ENCODE data around the gene TMEM151B.

The TMEM151B gene

GRCh38 chr6:44253307-44254101 is 16.7 kb upstream of the TMEM151B start:
- DNase-seq = peak; percentile 78

DNA sequence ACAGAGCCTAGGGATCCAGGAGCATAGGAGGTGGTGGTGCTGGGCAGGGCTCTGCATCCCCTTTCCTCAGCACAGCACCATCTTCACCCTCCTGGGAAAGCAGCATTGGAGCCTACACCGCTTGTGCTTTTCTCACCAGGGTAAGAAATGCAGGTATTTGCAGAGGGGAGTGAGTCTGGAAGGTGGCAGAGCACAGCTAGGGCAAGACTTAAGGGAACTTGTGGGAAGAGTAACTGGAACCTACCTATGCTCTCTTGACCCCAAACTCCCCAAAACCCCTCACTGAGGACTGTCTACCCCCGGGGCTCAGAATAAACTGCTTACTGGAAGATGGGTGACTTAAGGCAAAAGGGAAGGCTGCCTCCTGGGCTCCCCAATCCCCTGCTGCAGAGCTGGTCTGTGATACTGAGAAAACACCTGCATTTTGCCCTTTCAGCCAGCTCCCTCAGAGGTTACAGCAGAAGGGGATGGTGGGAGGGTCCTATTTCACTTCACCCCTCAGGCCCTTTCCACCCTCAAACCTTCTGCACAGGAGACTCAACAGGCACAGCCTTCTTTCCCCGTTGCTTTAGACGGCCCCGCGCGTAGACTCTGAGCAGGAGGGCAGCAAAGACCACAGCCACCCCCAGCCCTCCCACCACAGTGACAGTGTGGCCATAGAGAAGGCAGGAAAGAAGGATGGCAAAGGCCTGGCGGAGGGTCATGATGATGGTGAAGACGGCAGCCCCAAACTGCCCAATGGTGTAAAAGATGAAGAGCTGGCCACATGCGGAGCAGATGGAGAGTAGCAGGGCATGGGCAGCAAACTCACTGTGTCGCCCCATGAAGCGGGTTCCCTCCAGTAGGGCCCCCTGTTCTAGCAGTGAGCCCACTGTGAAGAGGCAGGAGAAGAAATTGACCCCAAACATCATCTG is 15.8 kb upstream of the TMEM151B start:
- peak; percentile 49 for DNase-seq

GRCh38 chr6:44255105-44255808 is 15.0 kb upstream of the TMEM151B start:
- no peak for DNase-seq

DNA sequence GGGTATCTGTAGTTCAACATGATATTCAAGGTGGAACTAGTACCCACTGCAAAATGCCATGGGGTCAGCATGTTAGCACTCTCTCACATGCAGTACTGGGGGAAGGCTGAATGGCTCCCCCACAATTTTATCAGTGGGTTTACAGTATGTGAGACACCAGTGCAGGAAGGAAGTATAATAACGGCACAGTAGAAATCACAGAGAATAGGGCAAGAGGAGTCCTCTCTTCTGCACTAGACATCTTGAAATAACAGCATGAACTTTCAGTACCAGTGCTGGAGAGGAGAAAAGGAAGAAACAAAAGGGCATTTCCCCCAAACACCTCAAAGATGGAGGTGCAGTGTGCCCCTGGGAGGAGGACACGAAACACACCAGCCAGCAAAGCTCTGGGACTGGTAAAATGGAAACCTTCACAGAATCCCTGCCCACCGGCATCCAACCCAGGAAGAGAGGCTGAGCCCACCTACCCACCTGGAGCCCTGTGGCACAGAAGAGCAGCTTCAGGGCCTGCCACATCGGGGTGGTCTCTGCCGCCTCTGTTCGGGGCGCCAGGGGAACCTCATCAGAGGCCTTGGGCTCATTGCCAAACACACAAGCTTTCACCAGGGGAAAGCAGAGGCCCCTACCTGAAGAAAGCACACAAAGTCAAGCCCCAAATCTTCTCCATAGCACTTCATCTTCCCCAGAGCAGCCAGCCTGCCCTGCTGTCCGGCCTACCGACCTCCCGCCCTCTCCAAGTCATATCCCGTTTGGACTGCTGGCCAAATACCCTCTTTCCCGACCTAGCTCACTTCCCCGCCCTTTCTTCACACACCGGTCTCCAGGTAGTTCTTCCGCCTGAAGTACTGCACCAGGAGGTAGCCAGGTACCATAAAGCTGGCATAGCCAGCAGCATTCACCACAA is 14.1 kb upstream of the TMEM151B start:
- peak; percentile 45 for DNase-seq

DNA sequence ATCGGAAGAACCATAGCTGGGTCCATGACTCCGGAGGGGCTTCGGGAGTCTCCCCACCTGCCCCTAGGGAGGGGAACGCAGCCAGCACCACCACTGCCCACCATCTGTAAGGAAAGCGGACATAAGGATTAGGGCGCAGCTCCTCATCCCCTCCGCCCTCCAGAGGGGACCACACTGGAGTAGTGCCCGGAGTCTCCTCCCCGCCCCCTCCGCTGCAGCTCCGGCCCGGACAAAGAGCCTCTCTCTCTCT is 13.6 kb upstream of the TMEM151B start:
- DNase-seq = no peak

DNA sequence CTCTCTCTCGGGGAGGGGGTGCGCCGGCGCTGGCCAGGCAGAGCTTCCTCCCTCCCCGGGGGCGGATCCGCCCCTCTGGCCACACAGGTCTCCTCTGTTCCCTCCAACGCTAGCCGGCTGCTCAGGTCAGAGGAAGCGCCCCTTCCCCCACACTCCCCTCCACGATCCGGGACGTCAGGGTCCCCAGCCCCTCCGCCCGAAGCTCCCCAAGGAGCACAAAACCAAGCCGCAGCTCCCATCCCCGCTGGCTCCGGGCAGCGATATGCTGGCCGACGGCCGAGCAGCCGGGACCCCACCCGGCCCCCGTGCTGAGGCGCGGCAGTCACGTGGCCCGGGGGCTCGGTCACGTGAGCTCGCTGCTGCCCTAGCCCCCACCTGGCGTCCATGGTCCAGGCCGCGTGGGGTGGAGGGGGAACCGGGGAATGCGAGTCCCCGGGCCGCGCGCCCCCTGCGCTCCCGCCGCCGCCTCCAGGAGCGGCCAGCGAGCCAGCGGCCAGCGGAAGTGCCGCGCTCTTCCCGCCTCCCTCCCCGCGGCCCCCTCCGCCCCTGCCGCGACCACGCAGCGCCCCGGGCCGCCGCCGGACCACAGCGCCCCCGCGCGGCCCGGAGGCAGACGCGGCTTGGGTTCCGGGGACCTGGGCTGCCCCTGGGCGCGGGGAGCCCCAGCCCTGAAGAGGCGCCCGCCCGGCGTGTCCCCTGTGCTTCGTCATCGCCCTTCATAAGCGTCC is 13.1 kb upstream of the TMEM151B start, which contains the start of gene SLC35B2:
SLC35B2 (minus strand) TSS at position 504 of the 728 bp plus-strand sequence; CDS start at position 386, 118 bp downstream.
- DNase-seq = peak; percentile 78

DNA sequence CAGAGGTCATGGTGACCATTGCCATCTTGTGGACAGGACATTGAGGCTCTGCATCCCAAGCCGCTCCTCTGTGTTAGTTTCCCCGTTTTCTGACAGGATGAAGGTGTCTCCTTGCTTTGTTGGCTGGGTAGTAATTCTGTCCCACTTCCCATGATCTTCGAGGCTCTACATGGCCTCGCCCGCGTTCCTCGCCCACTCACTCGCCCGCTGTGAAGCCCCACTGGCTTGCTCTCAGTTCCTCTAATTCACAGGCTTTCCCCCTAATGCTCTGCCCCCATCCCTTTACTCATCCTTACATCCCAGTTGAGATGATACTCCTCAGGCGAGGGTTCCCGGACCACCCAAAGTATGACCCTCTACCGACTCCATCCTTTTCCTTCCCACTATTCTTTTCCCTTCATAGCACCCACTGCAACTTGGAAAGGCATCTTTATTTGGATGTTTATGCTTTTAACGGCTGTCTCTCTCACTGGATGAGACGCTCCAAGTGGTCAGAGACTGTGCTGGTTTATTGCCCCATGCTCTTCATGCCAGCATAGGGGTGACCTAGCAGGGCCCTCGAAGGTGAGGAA is 12.4 kb upstream of the TMEM151B start:
- DNase-seq = no peak

DNA sequence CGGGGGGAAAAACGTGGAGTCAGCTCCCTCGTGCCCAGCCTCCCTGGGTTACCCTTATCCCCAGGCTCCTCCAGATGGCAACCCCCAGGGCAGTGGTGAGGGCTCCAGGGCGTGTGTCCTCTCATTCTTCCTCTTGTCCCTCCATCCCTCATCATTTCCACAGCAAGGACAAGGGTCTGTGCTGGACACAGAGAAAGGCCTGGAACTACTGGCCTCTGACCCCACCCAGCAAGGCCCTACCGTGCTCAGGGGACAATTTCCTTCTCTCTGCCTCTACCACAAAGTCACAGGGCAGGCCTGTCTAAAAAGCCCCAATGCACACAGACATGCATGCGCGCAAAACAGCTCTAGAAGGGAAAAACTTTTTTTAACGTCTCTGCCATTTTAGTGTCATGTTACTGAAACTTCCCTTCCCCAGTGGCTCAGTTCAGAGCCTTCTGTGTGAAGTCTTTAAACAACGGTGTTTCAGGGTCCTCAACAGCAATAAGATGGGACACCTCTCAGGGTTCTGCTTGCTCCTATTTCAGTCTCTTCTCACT is 11.9 kb upstream of the TMEM151B start:
- no peak for DNase-seq

- DNase-seq = no peak
These were observed 11.3 kb upstream of the TMEM151B start for GRCh38 chr6:44258921-44259320.

DNA sequence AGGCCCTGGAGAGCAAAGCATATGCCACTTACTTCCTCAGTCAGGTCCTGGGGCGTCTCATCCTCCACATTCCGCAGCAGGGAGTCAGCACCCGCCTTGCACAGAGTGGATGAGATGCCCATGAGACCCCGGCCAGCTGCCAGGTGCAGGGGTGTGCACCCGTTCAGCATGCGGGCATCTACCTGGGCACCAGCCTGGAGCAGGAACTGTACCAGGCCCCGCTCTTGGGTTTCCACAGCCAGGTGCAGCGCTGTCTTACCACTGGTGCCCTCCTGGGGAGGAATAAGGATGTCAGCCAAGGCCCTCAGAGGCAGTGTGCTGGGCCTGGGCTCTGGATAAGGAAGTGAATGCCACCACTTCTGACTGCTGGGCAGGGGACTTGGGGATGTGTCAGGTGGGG is 10.2 kb upstream of the TMEM151B start:
- no peak for DNase-seq

DNA sequence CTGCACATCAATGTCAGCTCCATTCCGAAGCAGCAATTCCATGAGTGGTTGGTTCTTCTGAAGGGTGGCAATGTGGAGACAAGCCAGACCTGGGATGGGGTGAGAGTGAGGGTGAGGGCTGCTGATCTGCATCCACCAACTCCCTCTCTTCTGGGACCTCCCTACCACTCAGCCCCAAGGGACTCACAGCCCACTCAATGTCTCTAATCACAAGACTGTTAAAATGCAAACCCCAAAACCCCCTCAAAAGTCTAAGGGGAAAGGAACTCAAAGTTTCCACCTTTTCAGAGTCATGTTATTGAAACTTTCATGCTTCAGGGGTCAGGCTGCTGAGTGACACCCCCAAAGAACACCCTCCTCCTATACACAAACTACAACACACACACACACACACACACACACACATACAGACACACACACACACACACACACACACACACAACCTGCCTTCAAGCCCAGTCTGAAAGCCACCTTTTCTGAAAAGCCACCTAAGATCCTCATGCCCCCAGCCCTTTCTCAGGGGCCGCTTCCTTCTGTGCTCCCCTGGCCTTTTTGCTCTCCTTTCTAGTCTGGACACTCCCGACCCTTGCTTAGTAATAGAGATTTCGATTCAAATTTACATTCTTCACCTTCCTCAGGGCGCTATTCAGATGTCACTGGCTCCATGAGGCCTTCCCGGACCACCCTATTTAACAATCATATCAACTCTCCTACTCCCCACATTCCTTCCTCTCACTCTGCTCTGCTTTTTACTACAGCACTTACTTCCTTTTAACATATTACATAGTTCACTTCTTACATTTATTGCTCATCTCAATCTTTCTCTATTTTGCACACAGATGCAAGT is 9.6 kb upstream of the TMEM151B start:
- no peak for DNase-seq

GRCh38 chr6:44261581-44261980 is 8.7 kb upstream of the TMEM151B start:
- no peak for DNase-seq

DNA sequence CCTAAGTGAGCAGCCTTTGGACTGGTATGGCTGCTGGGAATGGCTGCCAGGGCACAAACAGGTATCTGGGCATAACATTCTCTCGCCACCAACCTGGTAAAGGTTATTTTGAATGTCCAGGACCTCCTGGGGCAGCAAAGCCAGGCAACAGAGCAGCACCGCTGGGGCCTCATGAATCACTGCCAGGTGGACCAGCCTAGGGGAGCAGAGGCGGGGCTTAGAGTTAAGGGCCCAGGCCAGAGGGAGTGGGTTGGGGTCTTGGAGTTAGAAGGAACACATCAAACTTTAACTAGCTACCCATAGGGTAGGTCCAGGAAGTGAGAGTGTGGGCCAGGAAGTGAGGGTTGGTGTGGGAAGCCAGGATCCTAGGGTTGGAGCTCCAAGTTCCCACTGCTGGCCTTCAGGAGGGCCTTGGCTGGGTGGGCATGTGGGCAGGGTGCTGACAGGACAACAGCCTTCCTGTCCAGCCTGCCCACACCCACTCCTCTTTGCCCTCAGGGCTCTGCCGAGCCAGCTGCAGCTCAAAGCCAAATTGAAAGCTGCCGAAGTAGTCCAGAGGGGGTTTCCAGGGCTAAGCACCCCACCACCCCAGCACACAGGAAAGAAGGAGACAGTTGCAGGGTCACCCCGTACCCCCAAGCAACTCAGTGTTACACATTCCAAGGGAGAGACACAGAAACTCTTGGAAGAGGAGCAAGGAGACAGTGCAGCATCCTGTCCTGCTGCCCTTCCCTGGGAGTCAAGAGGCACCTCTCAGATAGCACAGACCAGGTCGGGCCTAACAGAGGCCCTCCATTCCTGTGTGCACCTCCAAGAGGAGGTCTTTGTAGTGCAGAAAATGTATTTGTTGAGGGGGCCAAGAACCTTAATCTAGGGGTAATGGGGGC is 7.5 kb upstream of the TMEM151B start:
- DNase-seq = no peak

DNA sequence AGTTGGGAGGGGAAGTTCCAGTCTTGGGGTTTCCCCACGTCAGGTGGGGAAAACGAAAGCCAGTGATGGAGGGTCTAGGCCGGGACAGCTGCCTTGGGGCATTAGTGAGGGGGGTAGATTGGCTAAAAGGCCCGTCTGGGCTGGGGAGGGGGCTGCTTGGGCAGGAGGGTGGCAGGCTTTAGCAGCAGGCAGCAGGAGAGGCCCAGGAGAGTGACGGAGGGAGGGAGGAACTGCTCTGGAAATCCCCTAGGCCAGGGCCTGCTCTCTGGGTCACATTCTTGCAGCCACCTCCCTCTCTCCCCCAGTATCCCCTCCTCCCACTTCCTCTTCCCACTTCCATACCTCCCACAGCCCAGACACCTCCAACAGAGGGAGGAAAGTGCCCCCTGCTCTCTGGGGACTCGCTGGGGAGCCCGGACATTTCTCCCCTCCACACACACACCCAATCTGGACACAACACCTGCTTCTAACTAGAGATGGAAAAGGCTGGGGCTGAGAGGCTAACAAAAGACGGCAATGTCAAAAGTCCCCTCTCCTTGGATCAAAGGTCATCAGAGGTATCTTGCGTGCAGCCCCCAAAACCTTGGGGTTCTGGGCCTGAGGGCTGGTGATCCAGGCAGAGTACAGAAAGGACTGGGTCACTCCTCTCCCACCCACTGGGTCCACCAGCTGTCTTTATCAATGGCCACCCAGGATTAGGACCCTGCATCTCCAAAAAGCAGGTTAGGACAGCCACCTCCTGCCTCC is 6.7 kb upstream of the TMEM151B start:
- DNase-seq = peak; percentile 61

- peak; percentile 66 for DNase-seq
These were observed 5.9 kb upstream of the TMEM151B start for GRCh38 chr6:44264154-44265006.

- peak; percentile 96 for DNase-seq
These were observed 5.1 kb upstream of the TMEM151B start, which contains the start of gene NFKBIE for GRCh38 chr6:44265007-44265721. Gene NFKBIE, minus strand, starts transcription at chr6:44265551. Its CDS starts 205 bp downstream, at chr6:44265346.
